Skeletal muscle tissue (tissue), 4 donors: ENCODE results near the gene FHOD1. TPM values are rescaled to one million over a fixed set of nuclear protein-coding genes. Genes with fewer than 3 reads are reported as not detected.
A peak's percentile ranks its signal among the peaks of the same experiment; 100 is the strongest.

ENCODE experiments used
- H3K27ac ChIP-seq: one replicate; pipeline ENCODE4 v1.7.0; 2013; ENCODE audit warnings: mild to moderate bottlenecking, low read depth, low read length, inconsistent platforms
- H3K27me3 ChIP-seq, 3 donors: one replicate each; pipeline ENCODE4 v1.7.0; 2013; ENCODE audit warnings: low read length in 3 of 3; ENCODE audit not compliant: control insufficient read depth in 3 of 3, insufficient read depth in 3 of 3
- H3K36me3 ChIP-seq, 3 donors: one replicate each; pipeline ENCODE4 v1.7.0; 2013; ENCODE audit warnings: low read length in 3 of 3; ENCODE audit not compliant: control insufficient read depth in 3 of 3, insufficient read depth in 3 of 3
- H3K4me1 ChIP-seq, 3 donors: one replicate each; pipeline ENCODE4 v1.7.0; 2013; ENCODE audit warnings: low read length in 3 of 3, mild to moderate bottlenecking in 3 of 3; ENCODE audit not compliant: control insufficient read depth in 3 of 3, insufficient read depth in 3 of 3
- H3K4me3 ChIP-seq, 3 donors: one replicate each; pipeline ENCODE4 v1.7.0; 2013; ENCODE audit warnings: low read length in 3 of 3
- H3K9ac ChIP-seq, 3 donors: one replicate each; pipeline ENCODE4 v1.7.0; 2013; ENCODE audit warnings: low read length in 3 of 3, mild to moderate bottlenecking in 3 of 3, moderate library complexity in 2 of 3, low read depth in 1 of 3
- H3K9me3 ChIP-seq, 3 donors: one replicate each; pipeline ENCODE4 v1.7.0; 2013; ENCODE audit warnings: low read length in 3 of 3; ENCODE audit not compliant: control insufficient read depth in 3 of 3
- total RNA-seq: library from RNA; depleted of rRNA; stranded (reverse); fragments of >200 nt; gene quantifications from one replicate; pipeline ENCODE4 v1.2.3, GENCODE V29; 2014
- donor health status: Osteomylitis.

Gene FHOD1
- total RNA-seq, 1 donor from 2014 or later = 5.2 TPM

DNA sequence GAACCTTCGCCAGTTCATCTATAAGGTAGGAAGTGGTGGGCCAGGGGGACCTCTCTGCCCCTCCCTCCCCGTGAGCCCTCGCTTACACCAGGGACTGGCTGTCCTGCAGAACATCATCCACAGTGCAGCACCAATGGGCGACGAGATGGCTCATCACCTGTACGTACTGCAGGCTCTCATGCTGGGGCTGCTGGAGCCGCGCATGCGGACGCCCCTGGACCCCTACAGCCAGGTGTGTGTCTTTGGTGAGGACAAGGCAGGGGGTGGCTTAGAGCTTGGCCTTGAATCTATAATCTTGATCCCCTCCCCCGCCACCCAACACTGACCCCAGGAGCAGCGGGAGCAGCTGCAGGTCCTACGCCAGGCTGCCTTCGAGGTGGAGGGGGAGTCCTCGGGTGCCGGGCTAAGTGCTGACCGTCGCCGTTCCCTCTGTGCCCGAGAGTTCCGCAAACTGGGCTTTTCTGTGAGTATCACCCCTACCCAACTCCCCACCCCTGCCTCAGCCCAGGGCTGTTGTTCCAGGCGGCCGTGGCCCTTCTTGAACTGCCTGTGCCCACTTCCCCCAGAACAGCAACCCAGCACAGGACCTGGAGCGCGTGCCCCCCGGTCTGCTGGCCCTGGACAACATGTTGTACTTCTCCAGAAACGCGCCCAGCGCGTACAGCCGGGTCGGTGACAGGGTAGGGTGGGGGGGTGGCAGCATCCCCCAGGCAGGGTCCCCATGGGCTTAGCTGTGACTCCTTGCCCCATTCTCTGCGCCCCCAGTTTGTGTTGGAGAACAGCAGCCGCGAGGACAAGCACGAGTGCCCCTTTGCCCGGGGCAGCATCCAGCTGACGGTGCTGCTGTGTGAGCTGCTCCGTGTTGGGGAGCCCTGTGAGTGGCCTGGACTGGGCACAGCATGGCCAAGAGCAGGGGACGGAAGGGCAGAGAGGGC, 45.6 kb downstream of the FHOD1 start:
- H3K36me3 ChIP-seq = peaks cover 26 to 32% (median 28%) of the 10 kb centered on the region in 3 donors
- no peaks in the 10 kb centered on the region for H3K27me3 ChIP-seq
- peaks cover 9 to 16% (median 10%) of the 10 kb centered on the region in 3 donors for H3K4me1 ChIP-seq
- H3K9ac ChIP-seq = no peak overlapping the region
- no peak overlapping the region for H3K27ac ChIP-seq
- H3K9me3 ChIP-seq = no peaks in the 10 kb centered on the region
- no peak overlapping the region for H3K4me3 ChIP-seq

GRCh38 chr16:67200491-67200890, 46.8 kb downstream of the FHOD1 start:
- Histone ChIP-seq H3K36me3 (peaks cover 36 to 44% (median 37%) of the 10 kb centered on the region in 3 donors), H3K27ac (no peak overlapping the region), H3K27me3 (no peaks in the 10 kb centered on the region), H3K9ac (no peak overlapping the region), H3K4me1 (peaks cover 9 to 16% (median 10%) of the 10 kb centered on the region in 3 donors), H3K9me3 (no peaks in the 10 kb centered on the region), H3K4me3 (no peak overlapping the region)

DNA sequence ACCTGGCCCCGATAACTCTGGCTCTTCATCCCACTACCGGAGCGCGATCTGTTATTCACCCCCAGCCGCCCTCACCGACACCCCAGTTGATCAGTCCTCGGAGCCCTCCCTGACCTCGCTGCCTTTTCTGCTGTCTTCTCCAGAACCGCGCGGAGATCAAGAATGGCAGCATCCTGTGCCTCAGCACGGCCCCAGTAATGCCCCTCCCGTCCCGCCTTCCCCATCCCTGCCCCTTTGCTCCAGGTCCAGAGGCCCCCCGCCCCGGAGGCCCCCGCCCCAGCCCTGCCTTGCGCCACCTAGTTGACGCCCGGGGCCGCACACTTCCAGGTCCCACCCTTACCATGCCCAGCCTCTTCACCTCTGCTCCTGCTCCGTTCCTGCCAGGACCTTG, 47.5 kb downstream of the FHOD1 start:
- Histone ChIP-seq H3K4me1 (peaks cover 9 to 16% (median 10%) of the 10 kb centered on the region in 3 donors), H3K36me3 (peaks cover 43 to 50% (median 44%) of the 10 kb centered on the region in 3 donors), H3K27me3 (no peaks in the 10 kb centered on the region), H3K9ac (no peak overlapping the region), H3K27ac (no peak overlapping the region), H3K4me3 (no peak overlapping the region), H3K9me3 (no peaks in the 10 kb centered on the region)

DNA sequence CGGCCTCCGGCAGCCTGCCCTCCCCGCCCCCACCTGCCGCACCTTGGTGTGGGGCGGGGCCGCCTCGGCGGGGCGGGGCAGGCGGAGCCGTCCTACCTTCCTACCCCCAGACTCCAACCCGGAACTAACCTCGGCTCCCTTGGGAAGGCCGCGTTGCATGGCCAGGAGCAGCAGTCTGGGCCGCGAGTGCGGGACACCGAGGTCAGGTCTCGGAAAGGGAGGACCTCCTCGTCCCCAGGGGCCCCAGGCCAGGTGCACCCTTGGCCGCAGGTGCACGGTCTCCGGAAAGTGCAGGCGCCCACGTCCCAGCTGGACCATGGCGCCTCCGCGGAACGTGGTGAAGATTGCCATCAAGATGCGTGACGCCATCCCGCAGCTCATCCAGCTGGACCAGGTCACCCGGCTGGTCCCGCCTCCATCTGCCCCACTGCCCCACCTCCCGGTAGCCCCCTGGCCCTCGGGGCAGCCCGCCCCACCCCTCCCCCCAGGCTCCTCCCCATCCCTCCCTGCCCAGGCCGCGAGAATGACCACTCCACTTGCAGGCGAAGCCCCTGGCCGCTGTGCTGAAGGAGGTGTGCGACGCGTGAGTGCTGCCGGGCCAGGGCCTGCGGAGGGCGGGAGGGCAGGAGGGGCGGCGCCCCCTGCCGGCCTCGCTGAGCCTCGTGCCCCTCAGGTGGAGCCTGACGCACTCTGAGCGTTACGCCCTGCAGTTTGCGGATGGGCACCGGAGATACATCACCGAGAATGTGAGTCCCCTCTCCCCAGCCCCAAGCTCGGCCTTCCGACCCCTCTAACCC, 48.1 kb downstream of the FHOD1 start, which contains the start of gene ELMO3:
TSS of gene ELMO3 (plus strand) at position 121 of the 797 bp plus-strand sequence. CDS start at position 317, 196 bp downstream.
- Histone ChIP-seq H3K9ac (peak within 1 kb of the TSS in 1 of 3 donors; percentile 8), H3K36me3 (peaks cover 47 to 56% (median 49%) of the 10 kb centered on the region in 3 donors), H3K27ac (no peak within 1 kb of the TSS), H3K4me3 (no peak within 1 kb of the TSS), H3K27me3 (no peaks in the 10 kb centered on the region), H3K9me3 (no peaks in the 10 kb centered on the region), H3K4me1 (peaks cover 9 to 16% (median 10%) of the 10 kb centered on the region in 3 donors)

DNA sequence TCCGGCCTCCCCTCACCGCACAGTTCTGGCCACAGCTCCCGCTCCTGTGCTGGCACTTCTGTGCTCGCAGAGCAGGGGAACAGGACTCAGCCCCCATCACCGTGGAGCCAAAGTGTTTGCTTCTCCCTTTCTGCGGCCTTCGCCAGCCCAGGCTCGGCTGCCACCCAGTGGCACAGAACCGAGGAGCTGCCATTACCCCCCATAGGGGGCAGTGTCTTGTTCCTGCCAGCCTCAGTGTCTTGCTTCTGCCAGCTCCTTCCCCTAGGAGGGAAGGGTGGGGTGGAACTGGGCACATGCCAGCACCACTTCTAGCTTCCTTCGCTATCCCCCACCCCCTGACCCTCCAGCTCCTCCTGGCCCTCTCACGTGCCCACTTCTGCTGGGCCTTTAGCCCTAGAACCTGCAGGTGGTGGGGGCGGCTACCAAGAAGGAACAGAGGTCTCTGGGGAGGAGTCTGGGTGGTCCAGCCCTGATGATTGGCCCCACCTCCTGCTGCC, 49.0 kb downstream of the FHOD1 start:
- Histone ChIP-seq H3K27ac (no peak overlapping the region), H3K4me1 (peaks cover 18 to 23% (median 18%) of the 10 kb centered on the region in 3 donors), H3K27me3 (no peaks in the 10 kb centered on the region), H3K4me3 (no peak overlapping the region), H3K9me3 (no peaks in the 10 kb centered on the region), H3K9ac (peak overlapping the region in 1 of 3 donors; percentile 8), H3K36me3 (peaks cover 49 to 53% (median 50%) of the 10 kb centered on the region in 3 donors)

GRCh38 chr16:67197704-67198103, 49.6 kb downstream of the FHOD1 start:
- no peaks in the 10 kb centered on the region for H3K27me3 ChIP-seq
- peaks cover 24 to 29% (median 24%) of the 10 kb centered on the region in 3 donors for H3K4me1 ChIP-seq
- H3K9ac ChIP-seq = peak overlapping the region in 1 of 3 donors; percentile 8
- H3K36me3 ChIP-seq = peaks cover 49 to 56% (median 52%) of the 10 kb centered on the region in 3 donors
- no peaks in the 10 kb centered on the region for H3K9me3 ChIP-seq
- no peak overlapping the region for H3K4me3 ChIP-seq
- no peak overlapping the region for H3K27ac ChIP-seq

DNA sequence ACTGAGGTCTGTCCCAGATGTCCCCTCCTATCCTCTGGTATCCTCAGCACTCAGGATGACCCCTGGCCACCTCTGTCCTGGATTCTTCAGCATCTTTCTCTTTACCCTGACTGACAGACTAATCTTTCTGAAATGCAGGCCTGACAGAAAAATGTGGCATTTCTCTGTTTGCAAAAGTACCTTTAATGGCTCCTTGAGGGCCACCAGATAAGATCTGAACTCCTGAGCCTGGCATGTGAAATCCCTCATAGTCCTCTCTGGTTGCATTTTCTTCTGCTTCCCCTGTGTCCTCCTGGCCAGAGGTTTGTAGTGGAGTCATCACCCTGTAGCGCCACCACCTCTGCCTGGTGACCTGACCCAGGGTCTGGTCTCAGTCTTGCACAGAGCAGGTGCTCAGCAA, 50.4 kb downstream of the FHOD1 start:
- no peaks in the 10 kb centered on the region for H3K27me3 ChIP-seq
- H3K4me1 ChIP-seq = peaks cover 27 to 34% (median 29%) of the 10 kb centered on the region in 3 donors
- H3K9me3 ChIP-seq = no peaks in the 10 kb centered on the region
- no peak overlapping the region for H3K27ac ChIP-seq
- H3K36me3 ChIP-seq = peaks cover 49 to 52% (median 51%) of the 10 kb centered on the region in 3 donors
- no peak overlapping the region for H3K4me3 ChIP-seq
- H3K9ac ChIP-seq = peak overlapping the region in 1 of 3 donors; percentile 45

DNA sequence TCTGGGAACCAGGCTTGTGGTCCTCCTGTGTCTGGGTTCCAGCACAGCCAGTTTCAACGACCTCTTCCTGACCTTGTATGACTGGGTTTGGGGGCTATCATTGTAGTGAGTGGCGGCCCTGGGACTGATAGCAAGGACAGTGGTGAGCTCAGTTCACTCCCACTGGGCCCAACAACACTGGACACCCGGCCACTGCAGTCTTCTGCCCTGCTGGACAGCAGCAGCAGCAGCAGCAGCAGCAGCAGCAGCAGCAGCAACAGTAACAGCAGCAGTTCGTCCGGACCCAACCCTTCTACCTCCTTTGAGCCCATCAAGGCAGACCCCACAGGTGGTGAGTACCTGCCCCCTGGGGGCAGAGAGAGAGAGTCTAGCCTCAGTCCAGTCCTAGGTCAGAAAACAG, 51.6 kb downstream of the FHOD1 start:
- Histone ChIP-seq H3K4me3 (no peak overlapping the region), H3K4me1 (peaks cover 34 to 41% (median 35%) of the 10 kb centered on the region in 3 donors), H3K9ac (no peak overlapping the region), H3K36me3 (peaks cover 44 to 48% (median 47%) of the 10 kb centered on the region in 3 donors), H3K27ac (no peak overlapping the region), H3K9me3 (no peaks in the 10 kb centered on the region), H3K27me3 (no peaks in the 10 kb centered on the region)

GRCh38 chr16:67194260-67194659, 53.0 kb downstream of the FHOD1 start:
- Histone ChIP-seq H3K4me1 (peaks cover 34 to 41% (median 35%) of the 10 kb centered on the region in 3 donors), H3K27me3 (no peaks in the 10 kb centered on the region), H3K36me3 (peaks cover 44 to 48% (median 47%) of the 10 kb centered on the region in 3 donors), H3K9me3 (no peaks in the 10 kb centered on the region), H3K9ac (peak overlapping the region in 1 of 3 donors; percentile 94), H3K27ac (no peak overlapping the region), H3K4me3 (no peak overlapping the region)
